ENCODE results near the gene NPIPB2. TPM values are rescaled to one million over a fixed set of nuclear protein-coding genes. Genes with fewer than 3 reads are reported as not detected.
"Not testable (repeated sequence)": the region's sequence is repeated elsewhere in the genome, so short reads cannot be mapped to it uniquely, and the experiment has no call there.

The NPIPB2 gene
- total and polyA plus RNA-seq, 10 of the 15 experiments (the other 5 are each of a cell fraction or from before 2014, with no cell fraction given): 1.9 to 29.3 (median 10.8) TPM

- Histone ChIP-seq H3K79me2 (ENCODE audit: control insufficient read depth, insufficient read depth, low read length) (peaks cover 24% of the 10 kb centered on the region), H3K4me2 (ENCODE audit: control insufficient read depth, insufficient read depth) (peak overlapping the region; percentile 88), H3K4me3 (peak overlapping the region; percentile 57; the same call in 1 of the 2 replicates), H3K4me1 (ENCODE audit: control insufficient read depth, insufficient read depth, low read length) (peaks cover 34% of the 10 kb centered on the region)
- SMC1A ChIA-PET (ENCODE audit: uncharacterized antibody, unreplicated experiment): interaction anchor here (1.1 to 7.9 kb wide), 8 partner anchors 10 to 30 kb away, joined by 3 to 162 read pairs (median 12); partner anchors contain the start of gene SNX29
- CTCF ChIA-PET: interaction anchor here (0.6 to 8.5 kb wide), 5 partner anchors 16 to 1251 kb away, joined by 3 to 73 read pairs (median 4); partner anchors contain the start of gene SNX29
- H3K9ac ChIP-seq (ENCODE audit: control insufficient read depth, insufficient read depth, low read length); DNase-seq (ENCODE audit: low read depth, low spot score); FAIRE-seq; in situ Hi-C loops (cut with MboI); H2AFZ ChIP-seq (ENCODE audit: control insufficient read depth, low read depth, low read length); H4K20me1 ChIP-seq (ENCODE audit: control insufficient read depth, insufficient read depth); H3K36me3 ChIP-seq (ENCODE audit: control insufficient read depth in 2 of 2, insufficient read depth in 2 of 2, low read length in 1 of 2); H3K27ac ChIP-seq (ENCODE audit: control insufficient read depth, insufficient read depth); H3K9me3 ChIP-seq (replicated peaks; ENCODE audit: control insufficient read depth, insufficient read depth, low read length); BruUV-seq (replicated peaks); H3K27me3 ChIP-seq (replicated peaks in 1 of 2; ENCODE audit: control insufficient read depth in 2 of 2, insufficient read depth in 2 of 2, low read length in 1 of 2): not testable (repeated sequence)
- RAD21 ChIA-PET (ENCODE audit: unreplicated experiment): interaction anchor here (1.8 to 8.0 kb wide), 4 partner anchors 14 to 181 kb away, joined by 3 to 162 read pairs (median 16); partner anchors contain the start of gene SNX29
- POLR2A ChIA-PET: interaction anchor here (0.5 to 9.6 kb wide), 12 partner anchors 11 to 1188 kb away, joined by 3 to 171 read pairs (median 4); partner anchors contain the start of gene SNX29
- peak; percentile 5 for ATAC-seq
- intact Hi-C loops (cut with micrococcal nuclease; ENCODE audit: unreplicated experiment): loop anchor here (10.0 kb wide), 1 partner anchor 62 kb away; no protein-coding TSS in a partner anchor
- 19% methylated on average over 11 of the region's 11 CpGs for WGBS (ENCODE audit: insufficient coverage, insufficient replicate concordance, low lambda C conversion rate, missing lambda C conversion rate)
- TF ChIP-seq CREM (IDR thresholded peaks at IDR 0.05; ENCODE audit: low read depth): peak; percentile 74
- peak; percentile 78 for TF ChIP-seq SKIL (IDR thresholded peaks at IDR 0.05; ENCODE audit: low read depth, poor library complexity, severe bottlenecking)
- peak in 1 of 2 experiments; percentile 80; a peak in 2 of 4 replicates for TF ChIP-seq BHLHE40 (IDR thresholded peaks at IDR 0.05; ENCODE audit: borderline replicate concordance in 1 of 2, low read depth in 2 of 2, low read length in 1 of 2)
- peak; percentile 73 for TF ChIP-seq RUNX3 (IDR thresholded peaks at IDR 0.05; ENCODE audit: low read length)
- TF ChIP-seq FOXM1 (IDR thresholded peaks at IDR 0.05; ENCODE audit: low read depth, low read length): peak; percentile 40; the same call in 1 of the 2 replicates
- peak; percentile 68; the same call in 1 of the 2 replicates for TF ChIP-seq MLLT1 (IDR thresholded peaks at IDR 0.05)
- peak; percentile 80; the same call in 1 of the 2 replicates for TF ChIP-seq NBN (IDR thresholded peaks at IDR 0.05)
- peak; percentile 28; the same call in 1 of the 2 replicates for TF ChIP-seq MTA2 (IDR thresholded peaks at IDR 0.05; ENCODE audit: low read depth)
- peak; percentile 66 for TF ChIP-seq IKZF1 (conservative IDR thresholded peaks at IDR 0.05)
- 0 out of 2 replicates have a peak, but pooled peaks have one; percentile 55 for TF ChIP-seq TCF12 (IDR thresholded peaks at IDR 0.05; ENCODE audit: low read depth, low read length)
- TF ChIP-seq NR2F1 (conservative IDR thresholded peaks at IDR 0.05): peak; percentile 93
- peak; percentile 59; the same call in 1 of the 2 replicates for TF ChIP-seq EED (IDR thresholded peaks at IDR 0.05; ENCODE audit: low read depth)
- 0 out of 2 replicates have a peak, but pooled peaks have one; percentile 25 for TF ChIP-seq IRF3 (IDR thresholded peaks at IDR 0.05)
- TF ChIP-seq IKZF2 (IDR thresholded peaks at IDR 0.05): peak; percentile 51 to 66; a peak in 3 of 4 replicates
- peak; percentile 35; the same call in 1 of the 2 replicates for TF ChIP-seq RELB (IDR thresholded peaks at IDR 0.05; ENCODE audit: low read depth)
- 0 out of 2 replicates have a peak, but pooled peaks have one; percentile 46 for TF ChIP-seq MEF2A (IDR thresholded peaks at IDR 0.05; ENCODE audit: insufficient read depth, low read depth, low read length)
- peak; percentile 74; the same call in 1 of the 2 replicates for TF ChIP-seq PAX5 (IDR thresholded peaks at IDR 0.05; ENCODE audit: borderline replicate concordance, low read depth, low read length)
- peak; percentile 84; the same call in 1 of the 2 replicates for TF ChIP-seq ZBED1 (IDR thresholded peaks at IDR 0.05; ENCODE audit: borderline replicate concordance)
- TF ChIP-seq DPF2 (IDR thresholded peaks at IDR 0.05): peak; percentile 35; the same call in 1 of the 2 replicates
Observed at GRCh38 chr16:11962978-11963377, 21.1 kb upstream of the NPIPB2 start.

Measured in GM12878 (cell line).